WTC11 (cell line): ENCODE data around the gene NECTIN1. TPM values are rescaled to one million over a fixed set of nuclear protein-coding genes. Genes with fewer than 3 reads are reported as not detected.

ENCODE experiments used
- ATAC-seq: fragments of 200-7000 bp; cut with Tn5 transposase; 2 replicates; pipeline ENCODE4 v1.10.0; 2021; ENCODE audit warnings: mild to moderate bottlenecking, moderate library complexity
- CTCF ChIA-PET: fragments of 300-600 bp; sonication (Branson Sonifier 250); formaldehyde crosslinking; loops from one replicate; lab custom pipeline; 2021; ENCODE audit warnings: antibody characterized with exemption; lab: Charles Lee
- POLR2A ChIA-PET: fragments of 350-600 bp; sonication (Branson Sonifier 250); formaldehyde crosslinking; loops from one replicate; lab custom pipeline; 2021; ENCODE audit warnings: antibody characterized with exemption; lab: Charles Lee
- DNase-seq: peaks from one replicate; pipeline ENCODE4 v3.0.0; 2021; ENCODE audit warnings: low spot score
- H3K27ac Mint-ChIP-seq: 2 replicates; pipeline ENCODE4 v1.8.0; 2021; ENCODE audit warnings: mixed read lengths
- H3K27me3 Mint-ChIP-seq: 2 replicates; pipeline ENCODE4 v1.8.0; 2021; ENCODE audit warnings: low read depth, mild to moderate bottlenecking, moderate library complexity, mixed read lengths
- H3K36me3 Mint-ChIP-seq: 2 replicates; pipeline ENCODE4 v1.8.0; 2021; ENCODE audit warnings: mixed read lengths
- H3K4me1 Mint-ChIP-seq: 2 replicates; pipeline ENCODE4 v1.8.0; 2022; ENCODE audit warnings: mixed read lengths
- H3K4me3 Mint-ChIP-seq: 2 replicates; pipeline ENCODE4 v1.8.0; 2021; ENCODE audit warnings: mild to moderate bottlenecking, moderate library complexity, mixed read lengths
- H3K9me3 Mint-ChIP-seq: 2 replicates; pipeline ENCODE4 v1.8.0; 2021; ENCODE audit warnings: mixed read lengths
- ESRRA ChIP-seq: sonication (generic); formaldehyde crosslinking; IDR thresholded peaks from 2 replicates; pipeline ENCODE4 v1.8.1; 2022; ENCODE audit warnings: mild to moderate bottlenecking, missing genetic modification reagents, borderline replicate concordance
- JAZF1 ChIP-seq: fragments of 250-450 bp; sonication (Bioruptor Pico); IDR thresholded peaks from 2 replicates; pipeline ENCODE4 v1.9.0; 2021; ENCODE audit warnings: moderate library complexity, mild to moderate bottlenecking, inconsistent platforms
- NFATC4 ChIP-seq: fragments of 250-450 bp; sonication (Bioruptor Pico); IDR thresholded peaks from 2 replicates; pipeline ENCODE4 v1.9.0; 2021; ENCODE audit warnings: mild to moderate bottlenecking
- NFE2L1 ChIP-seq: sonication (generic); formaldehyde crosslinking; IDR thresholded peaks from 2 replicates; pipeline ENCODE4 v1.8.1; 2023; ENCODE audit warnings: missing genetic modification reagents
- NFYB ChIP-seq: sonication (generic); formaldehyde crosslinking; conservative IDR thresholded peaks from 2 replicates; pipeline ENCODE4 v1.8.0; 2022; ENCODE audit warnings: low read depth, missing genetic modification reagents
- SMAD3 ChIP-seq: sonication (generic); formaldehyde crosslinking; IDR thresholded peaks from 2 replicates; pipeline ENCODE4 v1.8.0; 2022; ENCODE audit warnings: missing genetic modification reagents, mild to moderate bottlenecking, borderline replicate concordance
- SMAD4 ChIP-seq: sonication (generic); formaldehyde crosslinking; IDR thresholded peaks from 2 replicates; pipeline ENCODE4 v1.8.0; 2022; ENCODE audit warnings: mild to moderate bottlenecking, missing genetic modification reagents
- TP53 ChIP-seq: sonication (generic); formaldehyde crosslinking; IDR thresholded peaks from 2 replicates; pipeline ENCODE4 v1.8.1; 2023; ENCODE audit warnings: mild to moderate bottlenecking, missing genetic modification reagents
- total RNA-seq: library from RNA; stranded (reverse); gene quantifications from 3 replicates; pipeline ENCODE4 v1.2.3, GENCODE V29; 2021
- TF ChIP-seq, protein P1 (sequence below): fragments of 250-450 bp; sonication (Bioruptor Pico); IDR thresholded peaks from 2 replicates; pipeline ENCODE4 v1.9.0; 2021; ENCODE audit warnings: mild to moderate bottlenecking
- TF ChIP-seq, protein P2 (sequence below): sonication (generic); formaldehyde crosslinking; IDR thresholded peaks from 2 replicates; pipeline ENCODE4 v1.8.1; 2022; ENCODE audit warnings: mild to moderate bottlenecking, missing genetic modification reagents, moderate library complexity, borderline replicate concordance
- TF ChIP-seq, protein P3 (sequence below): sonication (generic); formaldehyde crosslinking; IDR thresholded peaks from 2 replicates; pipeline ENCODE4 v1.8.1; 2022; ENCODE audit warnings: low read depth, missing genetic modification reagents, borderline replicate concordance
- TF ChIP-seq, protein P4 (sequence below): sonication (generic); formaldehyde crosslinking; IDR thresholded peaks from 2 replicates; pipeline ENCODE4 v1.8.0; 2022; ENCODE audit warnings: mild to moderate bottlenecking, missing genetic modification reagents
- TF ChIP-seq, protein P5 (sequence below): sonication (generic); formaldehyde crosslinking; IDR thresholded peaks from 2 replicates; pipeline ENCODE4 v1.8.0; 2022; ENCODE audit warnings: missing genetic modification reagents
- TF ChIP-seq, protein P6 (sequence below): sonication (generic); formaldehyde crosslinking; IDR thresholded peaks from 2 replicates; pipeline ENCODE4 v1.8.0; 2022; ENCODE audit warnings: mild to moderate bottlenecking, missing genetic modification reagents
- TF ChIP-seq, protein P7 (sequence below): sonication (generic); formaldehyde crosslinking; IDR thresholded peaks from 2 replicates; pipeline ENCODE4 v1.8.1; 2022; ENCODE audit warnings: mild to moderate bottlenecking, moderate library complexity, missing genetic modification reagents

Gene NECTIN1
- total RNA-seq, 1 experiment from 2014 or later = 86.2 TPM

DNA sequence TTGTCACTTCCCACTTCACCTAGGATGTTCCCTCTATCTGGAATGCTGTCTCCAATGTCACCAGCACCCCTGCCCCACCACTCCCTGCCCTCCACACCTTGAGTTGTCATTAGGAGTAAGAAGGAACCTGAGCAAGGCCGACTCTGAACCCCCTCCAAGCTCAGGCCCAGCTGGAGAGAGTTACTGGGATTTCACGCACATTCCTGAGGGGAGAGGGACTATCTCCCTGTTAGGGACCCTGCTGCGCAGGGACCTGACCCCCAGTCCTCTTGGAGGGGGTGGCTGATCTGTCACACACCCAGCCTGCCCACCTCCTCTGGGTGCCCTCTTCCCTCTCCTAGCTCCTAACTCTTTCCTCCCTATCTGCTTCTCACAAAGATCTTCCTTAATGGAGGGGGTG is 81.7 kb downstream of the NECTIN1 start:
- peaks cover 4% of the 10 kb centered on the region; the same call in 1 of the 2 replicates for H3K9me3 Mint-ChIP-seq
- H3K4me3 Mint-ChIP-seq = no peak overlapping the region
- H3K27me3 Mint-ChIP-seq = no peaks in the 10 kb centered on the region; the same call in none of the 2 replicates
- TF ChIP-seq SMAD4 (CRISPR knock-in tag) (no peak), TP53 (no peak), NFATC4 (CRISPR knock-in tag) (no peak), SMAD3 (CRISPR knock-in tag) (no peak), NFYB (CRISPR knock-in tag) (no peak), JAZF1 (CRISPR knock-in tag) (no peak), ESRRA (CRISPR knock-in tag) (no peak), NFE2L1 (CRISPR knock-in tag) (no peak)
- TF ChIP-seq, protein P1, sequence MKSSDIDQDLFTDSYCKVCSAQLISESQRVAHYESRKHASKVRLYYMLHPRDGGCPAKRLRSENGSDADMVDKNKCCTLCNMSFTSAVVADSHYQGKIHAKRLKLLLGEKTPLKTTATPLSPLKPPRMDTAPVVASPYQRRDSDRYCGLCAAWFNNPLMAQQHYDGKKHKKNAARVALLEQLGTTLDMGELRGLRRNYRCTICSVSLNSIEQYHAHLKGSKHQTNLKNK (CRISPR knock-in tag) = no peak
- TF ChIP-seq, protein P2, sequence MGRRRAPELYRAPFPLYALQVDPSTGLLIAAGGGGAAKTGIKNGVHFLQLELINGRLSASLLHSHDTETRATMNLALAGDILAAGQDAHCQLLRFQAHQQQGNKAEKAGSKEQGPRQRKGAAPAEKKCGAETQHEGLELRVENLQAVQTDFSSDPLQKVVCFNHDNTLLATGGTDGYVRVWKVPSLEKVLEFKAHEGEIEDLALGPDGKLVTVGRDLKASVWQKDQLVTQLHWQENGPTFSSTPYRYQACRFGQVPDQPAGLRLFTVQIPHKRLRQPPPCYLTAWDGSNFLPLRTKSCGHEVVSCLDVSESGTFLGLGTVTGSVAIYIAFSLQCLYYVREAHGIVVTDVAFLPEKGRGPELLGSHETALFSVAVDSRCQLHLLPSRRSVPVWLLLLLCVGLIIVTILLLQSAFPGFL (CRISPR knock-in tag) = no peak
- TF ChIP-seq, protein P3, sequence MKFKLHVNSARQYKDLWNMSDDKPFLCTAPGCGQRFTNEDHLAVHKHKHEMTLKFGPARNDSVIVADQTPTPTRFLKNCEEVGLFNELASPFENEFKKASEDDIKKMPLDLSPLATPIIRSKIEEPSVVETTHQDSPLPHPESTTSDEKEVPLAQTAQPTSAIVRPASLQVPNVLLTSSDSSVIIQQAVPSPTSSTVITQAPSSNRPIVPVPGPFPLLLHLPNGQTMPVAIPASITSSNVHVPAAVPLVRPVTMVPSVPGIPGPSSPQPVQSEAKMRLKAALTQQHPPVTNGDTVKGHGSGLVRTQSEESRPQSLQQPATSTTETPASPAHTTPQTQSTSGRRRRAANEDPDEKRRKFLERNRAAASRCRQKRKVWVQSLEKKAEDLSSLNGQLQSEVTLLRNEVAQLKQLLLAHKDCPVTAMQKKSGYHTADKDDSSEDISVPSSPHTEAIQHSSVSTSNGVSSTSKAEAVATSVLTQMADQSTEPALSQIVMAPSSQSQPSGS (CRISPR knock-in tag) = no peak
- TF ChIP-seq, protein P4, sequence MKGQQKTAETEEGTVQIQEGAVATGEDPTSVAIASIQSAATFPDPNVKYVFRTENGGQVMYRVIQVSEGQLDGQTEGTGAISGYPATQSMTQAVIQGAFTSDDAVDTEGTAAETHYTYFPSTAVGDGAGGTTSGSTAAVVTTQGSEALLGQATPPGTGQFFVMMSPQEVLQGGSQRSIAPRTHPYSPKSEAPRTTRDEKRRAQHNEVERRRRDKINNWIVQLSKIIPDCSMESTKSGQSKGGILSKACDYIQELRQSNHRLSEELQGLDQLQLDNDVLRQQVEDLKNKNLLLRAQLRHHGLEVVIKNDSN (CRISPR knock-in tag) = no peak
- TF ChIP-seq, protein P5, sequence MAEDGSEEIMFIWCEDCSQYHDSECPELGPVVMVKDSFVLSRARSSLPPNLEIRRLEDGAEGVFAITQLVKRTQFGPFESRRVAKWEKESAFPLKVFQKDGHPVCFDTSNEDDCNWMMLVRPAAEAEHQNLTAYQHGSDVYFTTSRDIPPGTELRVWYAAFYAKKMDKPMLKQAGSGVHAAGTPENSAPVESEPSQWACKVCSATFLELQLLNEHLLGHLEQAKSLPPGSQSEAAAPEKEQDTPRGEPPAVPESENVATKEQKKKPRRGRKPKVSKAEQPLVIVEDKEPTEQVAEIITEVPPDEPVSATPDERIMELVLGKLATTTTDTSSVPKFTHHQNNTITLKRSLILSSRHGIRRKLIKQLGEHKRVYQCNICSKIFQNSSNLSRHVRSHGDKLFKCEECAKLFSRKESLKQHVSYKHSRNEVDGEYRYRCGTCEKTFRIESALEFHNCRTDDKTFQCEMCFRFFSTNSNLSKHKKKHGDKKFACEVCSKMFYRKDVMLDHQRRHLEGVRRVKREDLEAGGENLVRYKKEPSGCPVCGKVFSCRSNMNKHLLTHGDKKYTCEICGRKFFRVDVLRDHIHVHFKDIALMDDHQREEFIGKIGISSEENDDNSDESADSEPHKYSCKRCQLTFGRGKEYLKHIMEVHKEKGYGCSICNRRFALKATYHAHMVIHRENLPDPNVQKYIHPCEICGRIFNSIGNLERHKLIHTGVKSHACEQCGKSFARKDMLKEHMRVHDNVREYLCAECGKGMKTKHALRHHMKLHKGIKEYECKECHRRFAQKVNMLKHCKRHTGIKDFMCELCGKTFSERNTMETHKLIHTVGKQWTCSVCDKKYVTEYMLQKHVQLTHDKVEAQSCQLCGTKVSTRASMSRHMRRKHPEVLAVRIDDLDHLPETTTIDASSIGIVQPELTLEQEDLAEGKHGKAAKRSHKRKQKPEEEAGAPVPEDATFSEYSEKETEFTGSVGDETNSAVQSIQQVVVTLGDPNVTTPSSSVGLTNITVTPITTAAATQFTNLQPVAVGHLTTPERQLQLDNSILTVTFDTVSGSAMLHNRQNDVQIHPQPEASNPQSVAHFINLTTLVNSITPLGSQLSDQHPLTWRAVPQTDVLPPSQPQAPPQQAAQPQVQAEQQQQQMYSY (CRISPR knock-in tag) = no peak
- TF ChIP-seq, protein P6, sequence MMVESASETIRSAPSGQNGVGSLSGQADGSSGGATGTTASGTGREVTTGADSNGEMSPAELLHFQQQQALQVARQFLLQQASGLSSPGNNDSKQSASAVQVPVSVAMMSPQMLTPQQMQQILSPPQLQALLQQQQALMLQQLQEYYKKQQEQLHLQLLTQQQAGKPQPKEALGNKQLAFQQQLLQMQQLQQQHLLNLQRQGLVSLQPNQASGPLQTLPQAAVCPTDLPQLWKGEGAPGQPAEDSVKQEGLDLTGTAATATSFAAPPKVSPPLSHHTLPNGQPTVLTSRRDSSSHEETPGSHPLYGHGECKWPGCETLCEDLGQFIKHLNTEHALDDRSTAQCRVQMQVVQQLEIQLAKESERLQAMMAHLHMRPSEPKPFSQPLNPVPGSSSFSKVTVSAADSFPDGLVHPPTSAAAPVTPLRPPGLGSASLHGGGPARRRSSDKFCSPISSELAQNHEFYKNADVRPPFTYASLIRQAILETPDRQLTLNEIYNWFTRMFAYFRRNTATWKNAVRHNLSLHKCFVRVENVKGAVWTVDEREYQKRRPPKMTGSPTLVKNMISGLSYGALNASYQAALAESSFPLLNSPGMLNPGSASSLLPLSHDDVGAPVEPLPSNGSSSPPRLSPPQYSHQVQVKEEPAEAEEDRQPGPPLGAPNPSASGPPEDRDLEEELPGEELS (CRISPR knock-in tag) = no peak
- TF ChIP-seq, protein P7, sequence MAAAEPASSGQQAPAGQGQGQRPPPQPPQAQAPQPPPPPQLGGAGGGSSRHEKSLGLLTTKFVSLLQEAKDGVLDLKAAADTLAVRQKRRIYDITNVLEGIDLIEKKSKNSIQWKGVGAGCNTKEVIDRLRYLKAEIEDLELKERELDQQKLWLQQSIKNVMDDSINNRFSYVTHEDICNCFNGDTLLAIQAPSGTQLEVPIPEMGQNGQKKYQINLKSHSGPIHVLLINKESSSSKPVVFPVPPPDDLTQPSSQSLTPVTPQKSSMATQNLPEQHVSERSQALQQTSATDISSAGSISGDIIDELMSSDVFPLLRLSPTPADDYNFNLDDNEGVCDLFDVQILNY (CRISPR knock-in tag) = no peak
- DNase-seq (no peak), ATAC-seq (peak; percentile 29; the same call in 1 of the 2 replicates)
- peaks cover 29% of the 10 kb centered on the region for H3K4me1 Mint-ChIP-seq
- CTCF ChIA-PET = interaction anchor here (0.7 to 11.2 kb wide), 8 partner anchors 22 to 521 kb away, joined by 3 to 95 read pairs (median 4); partner anchors contain the start of genes C1QTNF5 and NECTIN1
- H3K36me3 Mint-ChIP-seq = peaks cover 4% of the 10 kb centered on the region; the same call in 1 of the 2 replicates
- no peak overlapping the region for H3K27ac Mint-ChIP-seq
- POLR2A ChIA-PET = no interaction called here
